Subcutaneous abdominal adipose tissue (tissue), 5 donors: Measurements from ENCODE around the gene MATCAP1.

Experiments used
- H3K27ac ChIP-seq: one replicate; pipeline ENCODE4 v1.7.0; 2013; ENCODE audit warnings: low read depth, mild to moderate bottlenecking, inconsistent platforms, low read length, moderate library complexity
- H3K27me3 ChIP-seq, 5 donors: one replicate each; pipeline ENCODE4 v1.7.0; 2013; ENCODE audit warnings: low read length in 5 of 5, inconsistent platforms in 1 of 5; ENCODE audit not compliant: control insufficient read depth in 5 of 5, insufficient read depth in 4 of 5
- H3K36me3 ChIP-seq, 5 donors: one replicate each; pipeline ENCODE4 v1.7.0; 2013; ENCODE audit warnings: low read length in 5 of 5; ENCODE audit not compliant: control insufficient read depth in 5 of 5, insufficient read depth in 5 of 5
- H3K4me1 ChIP-seq, 5 donors: one replicate each; pipeline ENCODE4 v1.7.0; 2013; ENCODE audit warnings: low read length in 5 of 5, mild to moderate bottlenecking in 3 of 5, moderate library complexity in 1 of 5; ENCODE audit not compliant: control insufficient read depth in 5 of 5, insufficient read depth in 5 of 5
- H3K4me3 ChIP-seq, 5 donors: one replicate each; pipeline ENCODE4 v1.7.0; 2013; ENCODE audit warnings: low read length in 5 of 5, low read depth in 1 of 5
- H3K9ac ChIP-seq, 5 donors: one replicate each; pipeline ENCODE4 v1.7.0; 2013; ENCODE audit warnings: low read length in 5 of 5, mild to moderate bottlenecking in 4 of 5, moderate library complexity in 3 of 5
- H3K9me3 ChIP-seq, 5 donors: one replicate each; pipeline ENCODE4 v1.7.0; 2013; ENCODE audit warnings: low read length in 5 of 5; ENCODE audit not compliant: control insufficient read depth in 5 of 5
- donor health status: healthy.
- donor health status: healthy.
- donor health status: healthy.
- donor health status: healthy.
- donor health status: healthy.

Gene MATCAP1

DNA sequence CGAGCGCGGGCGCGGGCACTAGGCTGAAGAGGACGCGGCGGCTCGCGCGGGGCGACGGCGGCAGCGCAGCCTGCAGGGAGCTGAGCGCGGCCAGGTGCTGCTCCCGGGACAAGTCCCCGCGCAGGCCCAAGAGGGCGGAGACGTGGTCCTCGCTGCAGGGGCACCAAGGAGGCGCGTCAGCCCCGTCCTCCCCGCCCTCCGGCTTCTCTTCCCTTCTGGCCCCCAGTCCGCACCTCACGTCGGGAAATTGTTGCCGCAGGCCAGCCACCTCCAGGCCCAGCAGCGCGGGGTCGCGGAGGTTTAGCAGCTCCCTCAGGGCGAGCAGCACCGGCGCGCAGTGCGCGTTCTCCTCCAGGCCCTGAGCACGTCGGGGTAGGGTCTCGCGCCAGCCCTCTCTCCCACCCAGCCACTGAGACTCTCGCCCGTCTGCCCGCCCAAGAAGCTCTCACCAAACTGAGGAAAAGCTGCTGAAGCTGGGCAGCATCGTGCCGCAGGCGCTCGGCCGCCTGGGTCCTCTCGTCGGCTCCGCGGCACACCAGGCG, 761 bp upstream of the MATCAP1 start:
- Histone ChIP-seq H3K36me3 (peaks cover 0 to 3% (median 0%) of the 10 kb centered on the region in 5 donors), H3K9ac (peak overlapping the region in 3 of 5 donors; percentile 68 to 91 (median 77)), H3K4me1 (peaks cover 3 to 43% (median 35%) of the 10 kb centered on the region in 5 donors), H3K9me3 (no peaks in the 10 kb centered on the region), H3K27ac (peak overlapping the region; percentile 89), H3K4me3 (peak overlapping the region in 4 of 5 donors; percentile 77 to 84 (median 80)), H3K27me3 (no peaks in the 10 kb centered on the region)

GRCh38 chr16:67183284-67183626, 508 bp downstream of the MATCAP1 start:
- Histone ChIP-seq H3K36me3 (peaks cover 0 to 3% (median 0%) of the 10 kb centered on the region in 5 donors), H3K4me3 (peak overlapping the region in 4 of 5 donors; percentile 64 to 80 (median 78)), H3K9ac (no peak overlapping the region), H3K27ac (peak overlapping the region; percentile 11), H3K4me1 (peaks cover 3 to 46% (median 36%) of the 10 kb centered on the region in 5 donors), H3K9me3 (no peaks in the 10 kb centered on the region), H3K27me3 (no peaks in the 10 kb centered on the region)

DNA sequence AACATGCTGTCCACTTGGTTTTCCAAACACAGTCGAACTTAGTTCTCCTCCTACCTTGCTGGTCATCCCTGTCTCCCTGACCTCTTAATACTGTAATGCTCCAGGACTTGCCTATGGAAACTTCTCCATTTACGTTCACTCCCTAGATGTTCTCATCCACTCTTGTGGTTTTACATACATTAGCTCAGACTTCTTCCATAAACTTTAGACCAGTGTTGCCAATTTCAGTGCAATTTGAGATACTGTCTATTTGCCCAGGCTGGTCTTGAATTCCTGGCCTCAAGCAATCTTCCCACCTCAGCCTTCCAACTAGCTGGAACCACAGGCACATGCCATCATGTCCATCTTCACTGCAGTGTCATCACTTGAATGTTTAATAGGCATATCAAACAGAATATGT, 1.5 kb downstream of the MATCAP1 start:
- Histone ChIP-seq H3K27me3 (no peaks in the 10 kb centered on the region), H3K4me3 (no peak overlapping the region), H3K9ac (no peak overlapping the region), H3K27ac (no peak overlapping the region), H3K36me3 (peaks cover 0 to 3% (median 0%) of the 10 kb centered on the region in 5 donors), H3K4me1 (peaks cover 3 to 52% (median 42%) of the 10 kb centered on the region in 5 donors), H3K9me3 (no peaks in the 10 kb centered on the region)

DNA sequence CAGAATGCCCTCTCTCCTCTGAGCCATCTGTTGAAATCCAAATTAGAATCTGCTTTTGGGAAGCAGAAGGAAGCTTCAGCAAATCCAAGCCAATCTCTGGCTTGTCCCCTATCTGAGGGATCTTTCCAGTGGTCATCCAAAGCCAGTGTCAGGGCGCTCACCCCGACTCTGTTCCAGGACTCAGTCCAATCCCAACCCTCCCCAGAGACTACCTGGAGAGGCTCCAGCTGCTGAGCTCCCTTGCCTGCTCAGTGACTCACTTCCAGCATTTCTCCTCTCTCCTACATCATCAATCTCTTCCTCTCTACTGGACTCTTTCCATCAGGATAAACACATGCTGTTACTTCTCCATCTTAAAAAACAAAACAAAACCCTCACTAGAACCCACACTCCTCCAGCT, 2.4 kb downstream of the MATCAP1 start:
- Histone ChIP-seq H3K4me3 (no peak overlapping the region), H3K9ac (no peak overlapping the region), H3K4me1 (peaks cover 3 to 52% (median 42%) of the 10 kb centered on the region in 5 donors), H3K36me3 (peaks cover 0 to 5% (median 0%) of the 10 kb centered on the region in 5 donors), H3K27ac (no peak overlapping the region), H3K27me3 (no peaks in the 10 kb centered on the region), H3K9me3 (no peaks in the 10 kb centered on the region)

DNA sequence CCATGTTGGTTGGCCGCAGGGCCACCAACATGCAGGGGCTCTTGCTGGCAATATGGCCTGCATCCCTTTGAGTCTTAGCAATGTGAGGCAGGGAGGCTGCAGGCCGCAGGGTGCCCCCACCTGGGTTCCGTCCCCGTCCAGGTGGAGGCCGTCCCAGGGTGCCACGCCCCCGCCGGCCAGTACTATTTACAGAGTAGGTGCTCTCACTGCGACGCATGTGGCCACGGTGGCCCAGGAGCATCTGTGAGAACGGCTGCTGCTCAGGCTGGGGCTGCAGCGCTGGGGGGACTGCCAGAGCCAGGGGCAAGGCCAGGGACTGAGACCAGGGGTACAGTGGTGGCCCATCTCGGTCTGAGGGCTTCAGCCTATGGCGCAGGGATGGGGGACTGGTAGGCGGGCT, 3.6 kb downstream of the MATCAP1 start:
- H3K9me3 ChIP-seq = no peaks in the 10 kb centered on the region
- H3K27me3 ChIP-seq = no peaks in the 10 kb centered on the region
- peaks cover 3 to 48% (median 41%) of the 10 kb centered on the region in 5 donors for H3K4me1 ChIP-seq
- no peak overlapping the region for H3K9ac ChIP-seq
- H3K36me3 ChIP-seq = peaks cover 0 to 6% (median 2%) of the 10 kb centered on the region in 5 donors
- no peak overlapping the region for H3K27ac ChIP-seq
- no peak overlapping the region for H3K4me3 ChIP-seq

- H3K27ac ChIP-seq = no peak overlapping the region
- H3K9me3 ChIP-seq = no peaks in the 10 kb centered on the region
- H3K27me3 ChIP-seq = no peaks in the 10 kb centered on the region
- peaks cover 5 to 48% (median 41%) of the 10 kb centered on the region in 5 donors for H3K4me1 ChIP-seq
- peaks cover 0 to 10% (median 4%) of the 10 kb centered on the region in 5 donors for H3K36me3 ChIP-seq
- no peak overlapping the region for H3K4me3 ChIP-seq
- H3K9ac ChIP-seq = no peak overlapping the region
These were observed 4.2 kb downstream of the MATCAP1 start for GRCh38 chr16:67179421-67180080.

GRCh38 chr16:67177743-67178699, 5.7 kb downstream of the MATCAP1 start:
- Histone ChIP-seq H3K27ac (no peak overlapping the region), H3K27me3 (no peaks in the 10 kb centered on the region), H3K9me3 (no peaks in the 10 kb centered on the region), H3K4me3 (peak overlapping the region in 4 of 5 donors; percentile 50 to 69 (median 52)), H3K36me3 (peaks cover 0 to 10% (median 4%) of the 10 kb centered on the region in 5 donors), H3K4me1 (peaks cover 8 to 53% (median 47%) of the 10 kb centered on the region in 5 donors), H3K9ac (peak overlapping the region in 1 of 5 donors; percentile 48)

- peaks cover 8 to 55% (median 44%) of the 10 kb centered on the region in 5 donors for H3K4me1 ChIP-seq
- no peak overlapping the region for H3K4me3 ChIP-seq
- H3K9ac ChIP-seq = no peak overlapping the region
- H3K27me3 ChIP-seq = no peaks in the 10 kb centered on the region
- no peak overlapping the region for H3K27ac ChIP-seq
- H3K9me3 ChIP-seq = no peaks in the 10 kb centered on the region
- peaks cover 0 to 10% (median 4%) of the 10 kb centered on the region in 5 donors for H3K36me3 ChIP-seq
These were observed 7.1 kb downstream of the MATCAP1 start for GRCh38 chr16:67176662-67177061.

GRCh38 chr16:67174706-67175231, 9.0 kb downstream of the MATCAP1 start:
- Histone ChIP-seq H3K9me3 (no peaks in the 10 kb centered on the region), H3K4me3 (peak overlapping the region in 4 of 5 donors; percentile 61 to 74 (median 66)), H3K4me1 (peaks cover 5 to 60% (median 56%) of the 10 kb centered on the region in 5 donors), H3K27me3 (no peaks in the 10 kb centered on the region), H3K36me3 (peaks cover 0 to 10% (median 4%) of the 10 kb centered on the region in 5 donors), H3K27ac (peak overlapping the region; percentile 16), H3K9ac (peak overlapping the region in 4 of 5 donors; percentile 56 to 65 (median 58))
